Measurements from ENCODE around the gene PCP4L1. TPM values are rescaled to one million over a fixed set of nuclear protein-coding genes. Genes with fewer than 3 reads are reported as not detected.

PCP4L1 gene
- total RNA-seq, 2 experiments from 2014 or later: 0.18 TPM; not detected in 1

GRCh38 chr1:161233102-161233501, 25.4 kb upstream of the PCP4L1 start:
- Mint-ChIP-seq H3K36me3 (ENCODE audit: low read depth) (peaks cover 7% of the 10 kb centered on the region), H3K27me3 (no peaks in the 10 kb centered on the region), H3K9me3 (no peaks in the 10 kb centered on the region), H3K27ac (no peak overlapping the region), H3K4me3 (no peak overlapping the region), H3K4me1 (ENCODE audit: low read depth) (no peaks in the 10 kb centered on the region)
- ChIA-PET CTCF (interaction anchor here (1.5 to 8.9 kb wide), 3 partner anchors 25 to 73 kb away, joined by 5 to 89 read pairs (median 5); partner anchors contain the start of gene PCP4L1), POLR2A (interaction anchor here (1.6 kb wide), 1 partner anchor 9 kb away, joined by 4 read pairs; no protein-coding TSS in a partner anchor)
- DNase-seq (no peak), ATAC-seq (no peak)
- intact Hi-C loops (cut with micrococcal nuclease): no loop called here
- TF ChIP-seq CTCF (IDR thresholded peaks at IDR 0.05): no peak

- ATAC-seq: no peak
- no peaks in the 10 kb centered on the region for H3K9me3 Mint-ChIP-seq
- no peak for DNase-seq
- intact Hi-C loops (cut with micrococcal nuclease): no loop called here
- TF ChIP-seq CTCF (IDR thresholded peaks at IDR 0.05): no peak
- peaks cover 6% of the 10 kb centered on the region for H3K27me3 Mint-ChIP-seq
- H3K4me3 Mint-ChIP-seq: no peak overlapping the region
- no peaks in the 10 kb centered on the region for H3K36me3 Mint-ChIP-seq (ENCODE audit: low read depth)
- no peaks in the 10 kb centered on the region for H3K4me1 Mint-ChIP-seq (ENCODE audit: low read depth)
- POLR2A ChIA-PET: interaction anchor here (1.1 to 1.6 kb wide), 2 partner anchors 24 to 33 kb away, joined by 3 to 4 read pairs; no protein-coding TSS in a partner anchor
- CTCF ChIA-PET: interaction anchor here (0.7 to 4.3 kb wide), 5 partner anchors 9 to 146 kb away, joined by 3 to 29 read pairs (median 4); partner anchors contain the start of gene TOMM40L
- no peak overlapping the region for H3K27ac Mint-ChIP-seq
Measured at GRCh38 chr1:161235957-161236775, 22.4 kb upstream of the PCP4L1 start.

DNA sequence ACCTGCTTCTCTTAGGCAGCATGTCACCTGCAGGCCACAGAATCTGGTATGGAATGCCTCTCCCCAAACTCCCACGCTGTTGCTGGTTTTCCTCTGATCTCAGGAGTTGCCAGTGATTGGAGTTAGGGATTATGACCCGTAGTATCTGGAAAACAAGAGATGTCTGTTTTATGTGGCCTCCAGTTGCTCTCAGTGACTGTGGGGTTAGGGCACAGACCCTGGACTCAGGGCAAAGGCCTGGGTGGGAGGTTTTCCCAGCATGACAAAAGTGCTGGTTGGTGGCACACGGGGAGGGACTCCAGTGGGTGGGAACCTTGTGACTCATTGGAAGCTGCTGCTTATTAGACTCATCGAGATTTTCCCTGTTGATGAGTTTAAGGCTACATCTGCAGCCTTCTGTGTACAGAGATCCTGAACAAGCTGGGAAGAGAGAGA, 20.5 kb upstream of the PCP4L1 start, which contains the start of gene NR1I3:
NR1I3 (minus strand) TSS at position 165 of the 435 bp plus-strand sequence. CDS start 1,638 bp downstream, outside the sequence.
- TF ChIP-seq CTCF (IDR thresholded peaks at IDR 0.05): no peak
- Mint-ChIP-seq H3K9me3 (no peaks in the 10 kb centered on the region), H3K4me3 (no peak within 1 kb of the TSS), H3K4me1 (ENCODE audit: low read depth) (no peaks in the 10 kb centered on the region), H3K27ac (no peak within 1 kb of the TSS), H3K27me3 (peaks cover 11% of the 10 kb centered on the region), H3K36me3 (ENCODE audit: low read depth) (no peaks in the 10 kb centered on the region)
- intact Hi-C loops (cut with micrococcal nuclease): no loop called here
- ATAC-seq: no peak
- ChIA-PET POLR2A (interaction anchor here (0.7 to 1.6 kb wide), 3 partner anchors 11 to 46 kb away, joined by 3 to 4 read pairs (median 3); no protein-coding TSS in a partner anchor), CTCF (interaction anchor here (1.0 to 4.3 kb wide), 5 partner anchors 11 to 53 kb away, joined by 3 to 29 read pairs (median 3); partner anchors contain the start of genes APOA2 and TOMM40L)
- no peak for DNase-seq

GRCh38 chr1:161241682-161242081, 16.9 kb upstream of the PCP4L1 start:
- DNase-seq: no peak
- ATAC-seq: no peak
- no peak overlapping the region for H3K4me3 Mint-ChIP-seq
- POLR2A ChIA-PET: interaction anchor here (1.4 kb wide), 1 partner anchor 15 kb away, joined by 3 read pairs; no protein-coding TSS in a partner anchor
- H3K9me3 Mint-ChIP-seq: no peaks in the 10 kb centered on the region
- no peaks in the 10 kb centered on the region for H3K36me3 Mint-ChIP-seq (ENCODE audit: low read depth)
- CTCF ChIA-PET: no interaction called here
- intact Hi-C loops (cut with micrococcal nuclease): no loop called here
- peaks cover 12% of the 10 kb centered on the region for H3K27me3 Mint-ChIP-seq
- TF ChIP-seq CTCF (IDR thresholded peaks at IDR 0.05): no peak
- no peaks in the 10 kb centered on the region for H3K4me1 Mint-ChIP-seq (ENCODE audit: low read depth)
- H3K27ac Mint-ChIP-seq: no peak overlapping the region

DNA sequence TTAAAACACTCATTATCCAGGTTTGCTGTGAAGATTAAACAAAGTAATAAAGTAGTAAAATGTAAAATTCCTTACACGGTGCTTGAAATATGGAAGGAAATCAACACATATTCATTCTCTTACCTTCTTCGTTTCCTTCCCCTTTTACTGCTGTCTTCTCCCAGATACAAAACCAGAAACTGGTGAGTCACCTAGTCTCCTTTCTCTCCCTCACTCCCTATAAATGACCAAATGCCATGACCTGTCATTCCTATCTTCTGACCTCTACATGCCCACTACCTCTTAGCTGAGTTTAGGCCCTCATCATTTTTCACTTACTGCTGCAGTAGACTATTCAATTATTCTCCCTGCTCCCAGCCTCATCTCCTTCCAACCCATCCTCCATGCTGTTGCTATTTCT, 16.2 kb upstream of the PCP4L1 start:
- no peaks in the 10 kb centered on the region for H3K4me1 Mint-ChIP-seq (ENCODE audit: low read depth)
- H3K9me3 Mint-ChIP-seq: no peaks in the 10 kb centered on the region
- ChIA-PET CTCF (no interaction called here), POLR2A (interaction anchor here (1.4 kb wide), 1 partner anchor 16 kb away, joined by 3 read pairs; no protein-coding TSS in a partner anchor)
- no peaks in the 10 kb centered on the region for H3K36me3 Mint-ChIP-seq (ENCODE audit: low read depth)
- no peak for TF ChIP-seq CTCF (IDR thresholded peaks at IDR 0.05)
- H3K4me3 Mint-ChIP-seq: no peak overlapping the region
- no peak overlapping the region for H3K27ac Mint-ChIP-seq
- DNase-seq: no peak
- intact Hi-C loops (cut with micrococcal nuclease): no loop called here
- H3K27me3 Mint-ChIP-seq: peaks cover 12% of the 10 kb centered on the region
- no peak for ATAC-seq

All from activated CD8-positive, alpha-beta T cell treated with anti-CD3 and anti-CD28 coated beads for 36 hours (primary cell).